H1 (cell line): ENCODE data around the gene RUVBL2. TPM values are rescaled to one million over a fixed set of nuclear protein-coding genes. Genes with fewer than 3 reads are reported as not detected.

Experiments used
- ATF2 ChIP-seq: IDR thresholded peaks from 2 replicates; pipeline ENCODE4 v1.6.1; 2012; ENCODE audit warnings: low read length, inconsistent platforms
- CBX5 ChIP-seq: fragments of 300-800, 300-1000 bp; sonication (generic); IDR thresholded peaks from 2 replicates; pipeline ENCODE4 v1.7.1; 2016; ENCODE audit warnings: antibody characterized with exemption, low read length, low read depth
- CBX8 ChIP-seq: fragments of 300-800, 300-1000 bp; sonication (generic); IDR thresholded peaks from 2 replicates; pipeline ENCODE4 v1.7.1; 2016; ENCODE audit warnings: low read depth, low read length, borderline replicate concordance
- CHD7 ChIP-seq: fragments of 300-600 bp; sonication (generic); IDR thresholded peaks from 2 replicates; pipeline ENCODE4 v1.7.1; 2012; ENCODE audit warnings: low read length, moderate library complexity, mild to moderate bottlenecking, inconsistent platforms; ENCODE audit not compliant: insufficient replicate concordance
- HDAC6 ChIP-seq: IDR thresholded peaks from one replicate; pipeline ENCODE4 v1.7.1; 2012; ENCODE audit warnings: low read depth, mild to moderate bottlenecking, inconsistent platforms, low read length, moderate library complexity
- KDM4A ChIP-seq: IDR thresholded peaks from one replicate; pipeline ENCODE4 v1.7.1; 2012; ENCODE audit warnings: low read depth, mild to moderate bottlenecking, moderate library complexity, low read length, inconsistent platforms; ENCODE audit not compliant: severe bottlenecking
- SIN3A ChIP-seq, 2 experiments: IDR thresholded peaks in 1 of 2; conservative IDR thresholded peaks in 1 of 2; 2 replicates each; pipeline ENCODE4 v1.6.1; 2011 to 2012; ENCODE audit warnings: low read length in 2 of 2, improper control_type of control experiment in 1 of 2, low read depth in 1 of 2, mild to moderate bottlenecking in 1 of 2
- polyA plus RNA-seq, 7 experiments: library from polyadenylated mRNA; depleted of rRNA in 3 of 7; stranded (reverse) in 5 of 7; unstranded in 2 of 7; fragments of >200 nt in 5 of 7; fragments of 200-250 nt in 2 of 7; gene quantifications; 1 replicate in 5 of 7; 2 replicates in 1 of 7; 4 replicates in 1 of 7; pipeline versions ENCODE4 v1.2.1 to v1.2.3, GENCODE V29; 2011 to 2013; ENCODE audit warnings: missing spikeins in 2 of 7, mixed read lengths in 2 of 7
- total RNA-seq: library from RNA; stranded (reverse); fragmentation: NEBNext Ultra II Directional; extraction: Animal tissue kit (Norgen Biotek cat#: 25700); gene quantifications from 2 replicates; pipeline ENCODE4 v1.2.1, GENCODE V29; 2021

The RUVBL2 gene
- total and polyA plus RNA-seq, 2 of the 8 experiments (the other 6 are each of a cell fraction or from before 2014, with no cell fraction given) = 152 to 247 TPM

- TF ChIP-seq SIN3A (conservative IDR thresholded peaks at IDR 0.05 in 1 of 2, IDR thresholded peaks at IDR 0.05 in 1 of 2; ENCODE audit: low read depth in 1 of 2, low read length in 2 of 2) = no peak
- no peak for TF ChIP-seq KDM4A
- peak; percentile 78 for TF ChIP-seq ATF2
- no peak for TF ChIP-seq HDAC6
- no peak for TF ChIP-seq CBX5
- TF ChIP-seq CHD7 = no peak
- no peak for TF ChIP-seq CBX8
Measured at GRCh38 chr19:48967346-48968178, 26.1 kb upstream of the RUVBL2 start (continued).
